GM20000 (cell line): ENCODE results near the gene GPER1.

Source experiments
- DNase-seq: peaks from one replicate; pipeline ENCODE4 v3.0.0; 2012; ENCODE audit warnings: low spot score
- TF ChIP-seq, protein P1 (sequence below): IDR thresholded peaks from 2 replicates; pipeline ENCODE4 v1.5.1; 2012; ENCODE audit warnings: mild to moderate bottlenecking, control low read depth; ENCODE audit errors: extremely low read depth, missing control alignments

The GPER1 gene

GRCh38 chr7:1108264-1108920 is 20.5 kb downstream of the GPER1 start:
- DNase-seq = no peak
- TF ChIP-seq, protein P1, sequence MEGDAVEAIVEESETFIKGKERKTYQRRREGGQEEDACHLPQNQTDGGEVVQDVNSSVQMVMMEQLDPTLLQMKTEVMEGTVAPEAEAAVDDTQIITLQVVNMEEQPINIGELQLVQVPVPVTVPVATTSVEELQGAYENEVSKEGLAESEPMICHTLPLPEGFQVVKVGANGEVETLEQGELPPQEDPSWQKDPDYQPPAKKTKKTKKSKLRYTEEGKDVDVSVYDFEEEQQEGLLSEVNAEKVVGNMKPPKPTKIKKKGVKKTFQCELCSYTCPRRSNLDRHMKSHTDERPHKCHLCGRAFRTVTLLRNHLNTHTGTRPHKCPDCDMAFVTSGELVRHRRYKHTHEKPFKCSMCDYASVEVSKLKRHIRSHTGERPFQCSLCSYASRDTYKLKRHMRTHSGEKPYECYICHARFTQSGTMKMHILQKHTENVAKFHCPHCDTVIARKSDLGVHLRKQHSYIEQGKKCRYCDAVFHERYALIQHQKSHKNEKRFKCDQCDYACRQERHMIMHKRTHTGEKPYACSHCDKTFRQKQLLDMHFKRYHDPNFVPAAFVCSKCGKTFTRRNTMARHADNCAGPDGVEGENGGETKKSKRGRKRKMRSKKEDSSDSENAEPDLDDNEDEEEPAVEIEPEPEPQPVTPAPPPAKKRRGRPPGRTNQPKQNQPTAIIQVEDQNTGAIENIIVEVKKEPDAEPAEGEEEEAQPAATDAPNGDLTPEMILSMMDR = no peak

- TF ChIP-seq, protein P1 = no peak
- no peak for DNase-seq
These were observed 21.8 kb downstream of the GPER1 start for GRCh38 chr7:1109581-1110310.

GRCh38 chr7:1110358-1110757 is 22.4 kb downstream of the GPER1 start:
- no peak for DNase-seq
- TF ChIP-seq, protein P1 = no peak

- TF ChIP-seq, protein P1 = no peak
- DNase-seq = no peak
These were observed 23.2 kb downstream of the GPER1 start for GRCh38 chr7:1111156-1111555.

DNA sequence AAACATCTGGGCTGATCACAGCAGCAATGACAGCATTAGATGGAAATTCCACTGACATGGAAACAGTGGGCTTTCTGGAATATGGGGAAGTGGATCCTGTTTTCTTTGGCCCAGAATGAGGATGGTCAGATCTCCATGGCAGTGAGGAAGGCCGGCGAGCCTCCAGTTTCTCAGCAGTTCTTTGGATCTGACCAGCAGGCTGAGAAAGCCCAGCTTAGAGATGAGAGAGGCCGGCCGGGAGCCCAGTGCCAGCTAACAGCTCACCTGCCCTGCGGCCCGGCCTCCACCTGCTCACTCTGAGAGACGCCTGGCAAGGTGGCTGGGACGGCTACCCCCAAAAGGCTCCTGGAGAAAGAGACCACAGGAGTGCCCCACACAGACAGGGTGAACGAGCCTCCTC is 24.2 kb downstream of the GPER1 start:
- DNase-seq = no peak
- TF ChIP-seq, protein P1 = no peak

GRCh38 chr7:1112625-1113547 is 25.0 kb downstream of the GPER1 start:
- TF ChIP-seq, protein P1 = no peak
- DNase-seq = no peak

GRCh38 chr7:1113548-1113885 is 25.6 kb downstream of the GPER1 start:
- TF ChIP-seq, protein P1 = no peak
- DNase-seq = no peak
